ENCODE measurements around the gene CCDC121. TPM values are rescaled to one million over a fixed set of nuclear protein-coding genes. Genes with fewer than 3 reads are reported as not detected.

The CCDC121 gene
- total RNA-seq, 4 donors from 2014 or later: 1.8 to 11.6 (median 2.5) TPM

DNA sequence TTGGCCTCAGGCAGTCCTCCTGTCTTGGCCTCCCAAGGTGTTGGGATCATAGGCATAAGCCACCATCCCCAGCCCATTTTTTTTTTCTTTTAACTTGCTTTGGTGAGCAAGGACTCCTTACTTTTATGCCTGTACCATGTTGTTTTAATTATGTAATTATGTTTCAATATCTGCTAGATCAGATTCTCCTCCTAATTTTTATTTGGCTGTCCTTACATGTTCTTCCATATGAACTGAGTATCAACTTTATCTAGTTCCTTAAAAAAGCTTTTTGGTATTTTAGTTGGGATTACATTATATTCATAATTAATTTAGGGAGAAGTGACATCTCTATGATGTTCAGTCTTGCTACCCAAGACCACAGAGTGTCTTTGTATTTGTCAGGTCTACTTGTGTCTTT lies 16.4 kb upstream of the CCDC121 start:
- no peaks in the 10 kb centered on the region for H3K27me3 ChIP-seq
- H3K4me1 ChIP-seq: no peaks in the 10 kb centered on the region
- no peak for DNase-seq
- no peak overlapping the region for H3K27ac ChIP-seq
- peaks cover 0 to 91% (median 0%) of the 10 kb centered on the region in 3 donors for H3K36me3 ChIP-seq
- no peaks in the 10 kb centered on the region for H3K9me3 ChIP-seq
- H3K4me3 ChIP-seq: no peak overlapping the region
- TF ChIP-seq CTCF (IDR thresholded peaks at IDR 0.05) (no peak), POLR2A (IDR thresholded peaks at IDR 0.05) (no peak)

GRCh38 chr2:27640722-27641245 lies 12.0 kb upstream of the CCDC121 start:
- H3K27ac ChIP-seq: no peak overlapping the region
- DNase-seq: no peak
- H3K36me3 ChIP-seq: peaks cover 0 to 88% (median 0%) of the 10 kb centered on the region in 3 donors
- TF ChIP-seq CTCF (IDR thresholded peaks at IDR 0.05) (no peak), POLR2A (IDR thresholded peaks at IDR 0.05) (no peak)
- no peak overlapping the region for H3K4me3 ChIP-seq
- H3K9me3 ChIP-seq: no peaks in the 10 kb centered on the region
- no peaks in the 10 kb centered on the region for H3K4me1 ChIP-seq
- no peaks in the 10 kb centered on the region for H3K27me3 ChIP-seq

GRCh38 chr2:27638709-27639108 lies 9.9 kb upstream of the CCDC121 start:
- no peak for DNase-seq
- peaks cover 0 to 91% (median 0%) of the 10 kb centered on the region in 3 donors for H3K36me3 ChIP-seq
- H3K4me1 ChIP-seq: no peaks in the 10 kb centered on the region
- TF ChIP-seq CTCF (IDR thresholded peaks at IDR 0.05): no peak
- TF ChIP-seq POLR2A (IDR thresholded peaks at IDR 0.05): no peak
- H3K4me3 ChIP-seq: no peak overlapping the region
- H3K27me3 ChIP-seq: no peaks in the 10 kb centered on the region
- H3K27ac ChIP-seq: no peak overlapping the region
- no peaks in the 10 kb centered on the region for H3K9me3 ChIP-seq

GRCh38 chr2:27638037-27638637 lies 9.3 kb upstream of the CCDC121 start:
- Histone ChIP-seq H3K36me3 (peaks cover 0 to 90% (median 0%) of the 10 kb centered on the region in 3 donors), H3K27me3 (no peaks in the 10 kb centered on the region), H3K4me1 (no peaks in the 10 kb centered on the region), H3K4me3 (no peak overlapping the region), H3K27ac (no peak overlapping the region), H3K9me3 (no peaks in the 10 kb centered on the region)
- no peak for DNase-seq
- TF ChIP-seq POLR2A (IDR thresholded peaks at IDR 0.05) (no peak), CTCF (IDR thresholded peaks at IDR 0.05) (no peak)

GRCh38 chr2:27636766-27637165 lies 8.0 kb upstream of the CCDC121 start:
- Histone ChIP-seq H3K9me3 (no peaks in the 10 kb centered on the region), H3K27me3 (no peaks in the 10 kb centered on the region), H3K27ac (no peak overlapping the region), H3K4me3 (no peak overlapping the region), H3K36me3 (peaks cover 0 to 89% (median 0%) of the 10 kb centered on the region in 3 donors), H3K4me1 (no peaks in the 10 kb centered on the region)
- DNase-seq: no peak
- TF ChIP-seq POLR2A (IDR thresholded peaks at IDR 0.05) (no peak), CTCF (IDR thresholded peaks at IDR 0.05) (no peak)
